ENCODE data around the gene MAP3K6.

GRCh38 chr1:27383039-27383605 is 16.4 kb upstream of the MAP3K6 start, which contains the start of gene CD164L2:
- TF ChIP-seq CEBPB (IDR thresholded peaks at IDR 0.05; ENCODE audit: low read depth, low read length) (no peak), CTCF (conservative IDR thresholded peaks at IDR 0.05; ENCODE audit: low read depth, low read length) (no peak), POLR2A (IDR thresholded peaks at IDR 0.05; ENCODE audit: low read depth, low read length) (no peak), RFX5 (IDR thresholded peaks at IDR 0.05; ENCODE audit: low read depth, low read length) (no peak), MAZ (IDR thresholded peaks at IDR 0.05; ENCODE audit: borderline replicate concordance, low read depth, low read length) (no peak)
